ENCODE results near the gene SP1. TPM values are rescaled to one million over a fixed set of nuclear protein-coding genes. Genes with fewer than 3 reads are reported as not detected.

SP1 gene
- total RNA-seq, 1 experiment from 2014 or later: 81.0 TPM

DNA sequence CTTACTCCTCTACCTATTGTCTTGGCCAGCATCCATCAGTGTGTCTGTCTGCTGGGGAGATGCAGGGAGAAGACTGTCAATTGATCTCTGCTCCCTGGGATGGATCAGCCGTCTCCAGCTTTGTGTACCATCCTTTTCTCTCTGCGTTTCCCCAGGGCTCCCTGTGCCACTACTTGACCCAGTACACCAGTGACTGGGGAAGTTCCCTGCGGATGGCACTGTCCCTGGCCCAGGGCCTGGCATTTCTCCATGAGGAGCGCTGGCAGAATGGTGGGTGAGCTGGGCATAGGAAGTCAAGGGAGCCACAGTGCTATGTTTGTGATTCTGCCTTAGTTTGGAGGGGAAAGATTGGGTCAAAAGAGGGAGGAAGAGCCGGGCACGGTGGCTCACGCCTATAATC, 48.8 kb downstream of the SP1 start:
- no TSS peak for BruUV-seq (replicated peaks)
- CTCF ChIA-PET: interaction anchor here (1.9 kb wide), 1 partner anchor 76 kb away, joined by 6 read pairs; no protein-coding TSS in a partner anchor

DNA sequence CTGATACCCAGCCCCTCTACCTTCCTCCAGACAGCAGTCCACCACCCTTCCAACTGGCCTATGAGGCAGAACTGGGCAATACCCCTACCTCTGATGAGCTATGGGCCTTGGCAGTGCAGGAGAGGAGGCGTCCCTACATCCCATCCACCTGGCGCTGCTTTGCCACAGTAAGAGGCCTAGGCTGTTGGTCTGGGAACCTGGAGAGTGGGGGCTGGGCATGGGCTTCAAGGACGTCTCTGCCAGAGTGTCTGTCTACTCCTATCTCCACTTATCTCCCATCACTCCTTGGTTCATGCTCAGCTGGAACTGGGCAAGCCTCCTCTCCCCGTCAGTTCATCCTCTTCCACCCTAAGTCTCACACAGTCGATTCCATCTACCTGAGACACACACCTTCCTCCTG, 50.1 kb downstream of the SP1 start:
- CTCF ChIA-PET: no interaction called here
- Histone ChIP-seq H3K27ac (ENCODE audit: low read length) (no peak overlapping the region), H3K36me3 (ENCODE audit: control insufficient read depth, insufficient read depth, low read length) (no peaks in the 10 kb centered on the region), H3K9me3 (ENCODE audit: control insufficient read depth, insufficient read depth, low read depth, low read length) (no peaks in the 10 kb centered on the region), H3K4me1 (ENCODE audit: control insufficient read depth, insufficient read depth, low read length) (peaks cover 6% of the 10 kb centered on the region; the same call in 1 of the 2 replicates), H3K27me3 (ENCODE audit: control insufficient read depth, insufficient read depth, low read length) (no peaks in the 10 kb centered on the region), H3K4me3 (ENCODE audit: low read depth in 2 of 2, low read length in 2 of 2) (no peak overlapping the region)
- DNase-seq (ENCODE audit: low read depth, low spot score): no peak
- BruUV-seq (replicated peaks): no TSS peak
- TF ChIP-seq, protein P1, sequence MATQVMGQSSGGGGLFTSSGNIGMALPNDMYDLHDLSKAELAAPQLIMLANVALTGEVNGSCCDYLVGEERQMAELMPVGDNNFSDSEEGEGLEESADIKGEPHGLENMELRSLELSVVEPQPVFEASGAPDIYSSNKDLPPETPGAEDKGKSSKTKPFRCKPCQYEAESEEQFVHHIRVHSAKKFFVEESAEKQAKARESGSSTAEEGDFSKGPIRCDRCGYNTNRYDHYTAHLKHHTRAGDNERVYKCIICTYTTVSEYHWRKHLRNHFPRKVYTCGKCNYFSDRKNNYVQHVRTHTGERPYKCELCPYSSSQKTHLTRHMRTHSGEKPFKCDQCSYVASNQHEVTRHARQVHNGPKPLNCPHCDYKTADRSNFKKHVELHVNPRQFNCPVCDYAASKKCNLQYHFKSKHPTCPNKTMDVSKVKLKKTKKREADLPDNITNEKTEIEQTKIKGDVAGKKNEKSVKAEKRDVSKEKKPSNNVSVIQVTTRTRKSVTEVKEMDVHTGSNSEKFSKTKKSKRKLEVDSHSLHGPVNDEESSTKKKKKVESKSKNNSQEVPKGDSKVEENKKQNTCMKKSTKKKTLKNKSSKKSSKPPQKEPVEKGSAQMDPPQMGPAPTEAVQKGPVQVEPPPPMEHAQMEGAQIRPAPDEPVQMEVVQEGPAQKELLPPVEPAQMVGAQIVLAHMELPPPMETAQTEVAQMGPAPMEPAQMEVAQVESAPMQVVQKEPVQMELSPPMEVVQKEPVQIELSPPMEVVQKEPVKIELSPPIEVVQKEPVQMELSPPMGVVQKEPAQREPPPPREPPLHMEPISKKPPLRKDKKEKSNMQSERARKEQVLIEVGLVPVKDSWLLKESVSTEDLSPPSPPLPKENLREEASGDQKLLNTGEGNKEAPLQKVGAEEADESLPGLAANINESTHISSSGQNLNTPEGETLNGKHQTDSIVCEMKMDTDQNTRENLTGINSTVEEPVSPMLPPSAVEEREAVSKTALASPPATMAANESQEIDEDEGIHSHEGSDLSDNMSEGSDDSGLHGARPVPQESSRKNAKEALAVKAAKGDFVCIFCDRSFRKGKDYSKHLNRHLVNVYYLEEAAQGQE (IDR thresholded peaks at IDR 0.05; ENCODE audit: insufficient read depth in 1 of 2, low read depth in 2 of 2, low read length in 1 of 2): no peak
- in situ Hi-C loops (cut with HindIII; ENCODE audit: low pct_unique_long_range_greater_than_20kb, low sequenced_read_pairs): no loop called here
- intact Hi-C loops (cut with micrococcal nuclease; ENCODE audit: unreplicated experiment): no loop called here
- POLR2A ChIA-PET: interaction anchor here (0.6 kb wide), 1 partner anchor 37 kb away, joined by 6 read pairs; no protein-coding TSS in a partner anchor
- ATAC-seq: no peak

More for the DNA sequence above, 48.8 kb downstream of the SP1 start:
- POLR2A ChIA-PET: no interaction called here
- TF ChIP-seq POLR2AphosphoS5 (IDR thresholded peaks at IDR 0.05; ENCODE audit: low read depth, low read length) (no peak), SIN3A (IDR thresholded peaks at IDR 0.05; ENCODE audit: borderline replicate concordance, insufficient read depth, low read depth, low read length) (no peak), TCF7L2 (IDR thresholded peaks at IDR 0.05; ENCODE audit: low read depth, low read length) (no peak)
- TF ChIP-seq, protein P2, sequence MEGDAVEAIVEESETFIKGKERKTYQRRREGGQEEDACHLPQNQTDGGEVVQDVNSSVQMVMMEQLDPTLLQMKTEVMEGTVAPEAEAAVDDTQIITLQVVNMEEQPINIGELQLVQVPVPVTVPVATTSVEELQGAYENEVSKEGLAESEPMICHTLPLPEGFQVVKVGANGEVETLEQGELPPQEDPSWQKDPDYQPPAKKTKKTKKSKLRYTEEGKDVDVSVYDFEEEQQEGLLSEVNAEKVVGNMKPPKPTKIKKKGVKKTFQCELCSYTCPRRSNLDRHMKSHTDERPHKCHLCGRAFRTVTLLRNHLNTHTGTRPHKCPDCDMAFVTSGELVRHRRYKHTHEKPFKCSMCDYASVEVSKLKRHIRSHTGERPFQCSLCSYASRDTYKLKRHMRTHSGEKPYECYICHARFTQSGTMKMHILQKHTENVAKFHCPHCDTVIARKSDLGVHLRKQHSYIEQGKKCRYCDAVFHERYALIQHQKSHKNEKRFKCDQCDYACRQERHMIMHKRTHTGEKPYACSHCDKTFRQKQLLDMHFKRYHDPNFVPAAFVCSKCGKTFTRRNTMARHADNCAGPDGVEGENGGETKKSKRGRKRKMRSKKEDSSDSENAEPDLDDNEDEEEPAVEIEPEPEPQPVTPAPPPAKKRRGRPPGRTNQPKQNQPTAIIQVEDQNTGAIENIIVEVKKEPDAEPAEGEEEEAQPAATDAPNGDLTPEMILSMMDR (IDR thresholded peaks at IDR 0.05): no peak
- TF ChIP-seq, protein P1 (IDR thresholded peaks at IDR 0.05; ENCODE audit: insufficient read depth in 1 of 2, low read depth in 2 of 2, low read length in 1 of 2): no peak
- DNase-seq (ENCODE audit: low read depth, low spot score) (no peak), ATAC-seq (0 out of 2 replicates have a peak, but pooled peaks have one; percentile 8)
- H3K4me1 ChIP-seq (ENCODE audit: control insufficient read depth, insufficient read depth, low read length): peaks cover 6% of the 10 kb centered on the region; the same call in 1 of the 2 replicates
- in situ Hi-C loops (cut with HindIII; ENCODE audit: low pct_unique_long_range_greater_than_20kb, low sequenced_read_pairs) (no loop called here), intact Hi-C loops (cut with micrococcal nuclease; ENCODE audit: unreplicated experiment) (no loop called here)
- H3K4me3 ChIP-seq (ENCODE audit: low read depth in 2 of 2, low read length in 2 of 2): no peak overlapping the region
- H3K27me3 ChIP-seq (ENCODE audit: control insufficient read depth, insufficient read depth, low read length): no peaks in the 10 kb centered on the region
- H3K9me3 ChIP-seq (ENCODE audit: control insufficient read depth, insufficient read depth, low read depth, low read length): no peaks in the 10 kb centered on the region
- H3K27ac ChIP-seq (ENCODE audit: low read length): no peak overlapping the region
- H3K36me3 ChIP-seq (ENCODE audit: control insufficient read depth, insufficient read depth, low read length): no peaks in the 10 kb centered on the region
